ENCODE data around the gene CORO2B. TPM values are rescaled to one million over a fixed set of nuclear protein-coding genes. Genes with fewer than 3 reads are reported as not detected.

Gene CORO2B
- total RNA-seq, 4 donors from 2014 or later = 0.80 to 4.5 (median 2.3) TPM

DNA sequence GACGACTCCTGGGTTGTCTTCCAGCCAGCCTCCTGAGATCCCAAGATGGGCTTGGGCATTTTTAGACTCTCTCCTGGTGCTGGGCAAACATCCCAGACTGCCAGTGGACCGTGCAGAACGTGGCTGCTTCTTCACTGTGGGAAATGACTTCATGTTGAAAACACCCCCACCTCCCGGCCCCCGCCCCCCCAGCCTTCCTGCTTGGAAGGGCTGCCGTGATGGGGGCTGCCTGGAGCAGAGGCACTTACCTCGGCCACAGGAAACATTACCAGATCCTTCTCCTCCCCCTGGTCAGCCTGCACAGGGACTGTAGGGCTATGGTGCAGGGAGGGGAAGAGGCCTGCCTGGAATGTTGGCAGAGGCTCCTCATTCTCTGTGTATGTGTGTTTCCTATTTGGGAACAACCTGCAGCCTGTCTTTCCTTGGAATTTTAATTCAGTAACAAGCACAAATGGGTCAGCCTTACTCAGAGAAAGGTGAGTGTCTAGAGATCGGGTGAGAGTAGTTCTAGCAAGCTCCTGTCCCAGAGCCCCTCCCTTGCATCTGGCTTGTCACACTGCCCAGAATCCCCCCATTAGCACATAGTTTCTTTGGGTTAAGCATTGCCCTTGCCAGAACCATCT is 151.1 kb downstream of the CORO2B start:
- TF ChIP-seq POLR2A (IDR thresholded peaks at IDR 0.05) = no peak
- TF ChIP-seq, protein P1, sequence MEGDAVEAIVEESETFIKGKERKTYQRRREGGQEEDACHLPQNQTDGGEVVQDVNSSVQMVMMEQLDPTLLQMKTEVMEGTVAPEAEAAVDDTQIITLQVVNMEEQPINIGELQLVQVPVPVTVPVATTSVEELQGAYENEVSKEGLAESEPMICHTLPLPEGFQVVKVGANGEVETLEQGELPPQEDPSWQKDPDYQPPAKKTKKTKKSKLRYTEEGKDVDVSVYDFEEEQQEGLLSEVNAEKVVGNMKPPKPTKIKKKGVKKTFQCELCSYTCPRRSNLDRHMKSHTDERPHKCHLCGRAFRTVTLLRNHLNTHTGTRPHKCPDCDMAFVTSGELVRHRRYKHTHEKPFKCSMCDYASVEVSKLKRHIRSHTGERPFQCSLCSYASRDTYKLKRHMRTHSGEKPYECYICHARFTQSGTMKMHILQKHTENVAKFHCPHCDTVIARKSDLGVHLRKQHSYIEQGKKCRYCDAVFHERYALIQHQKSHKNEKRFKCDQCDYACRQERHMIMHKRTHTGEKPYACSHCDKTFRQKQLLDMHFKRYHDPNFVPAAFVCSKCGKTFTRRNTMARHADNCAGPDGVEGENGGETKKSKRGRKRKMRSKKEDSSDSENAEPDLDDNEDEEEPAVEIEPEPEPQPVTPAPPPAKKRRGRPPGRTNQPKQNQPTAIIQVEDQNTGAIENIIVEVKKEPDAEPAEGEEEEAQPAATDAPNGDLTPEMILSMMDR (IDR thresholded peaks at IDR 0.05) = no peak
- intact Hi-C loops (cut with DNase I; ENCODE audit: low total_unique reads) = no loop called here
- no peak overlapping the region for H3K4me3 ChIP-seq (ENCODE audit: low read depth, poor library complexity, severe bottlenecking)
- WGBS, 2 donors = 29 to 32% methylated on average over 8 of the region's 8 CpGs
- no peak for DNase-seq (ENCODE audit: low spot score in 2 of 2)

DNA sequence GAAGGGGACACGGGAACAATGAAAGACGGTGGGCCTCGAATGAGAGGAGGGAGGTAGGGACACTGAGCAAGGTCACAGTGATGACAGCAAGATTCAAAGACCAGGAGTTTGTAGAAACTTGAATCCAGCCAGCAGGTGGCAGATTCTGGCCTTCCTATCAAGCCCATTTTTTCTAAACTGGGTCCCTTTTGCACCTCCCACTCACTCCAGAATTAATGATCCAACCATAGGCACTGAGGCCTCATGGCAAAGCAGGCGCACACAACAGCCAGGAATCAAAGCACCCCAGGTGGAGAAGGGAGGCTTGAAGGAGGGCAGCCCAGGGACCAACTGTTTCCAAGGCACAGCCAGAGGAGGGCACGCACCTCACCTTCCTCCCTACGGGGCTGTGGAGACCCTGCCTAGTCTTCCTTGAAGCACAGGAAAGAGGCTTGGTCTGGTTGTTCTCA is 151.7 kb downstream of the CORO2B start:
- TF ChIP-seq POLR2A (IDR thresholded peaks at IDR 0.05) = no peak
- TF ChIP-seq, protein P1 (IDR thresholded peaks at IDR 0.05) = no peak
- DNase-seq (ENCODE audit: low spot score in 2 of 2) = no peak
- intact Hi-C loops (cut with DNase I; ENCODE audit: low total_unique reads) = no loop called here
- WGBS, 2 donors = 56 to 74% methylated on average over 6 of the region's 6 CpGs
- no peak overlapping the region for H3K4me3 ChIP-seq (ENCODE audit: low read depth, poor library complexity, severe bottlenecking)

DNA sequence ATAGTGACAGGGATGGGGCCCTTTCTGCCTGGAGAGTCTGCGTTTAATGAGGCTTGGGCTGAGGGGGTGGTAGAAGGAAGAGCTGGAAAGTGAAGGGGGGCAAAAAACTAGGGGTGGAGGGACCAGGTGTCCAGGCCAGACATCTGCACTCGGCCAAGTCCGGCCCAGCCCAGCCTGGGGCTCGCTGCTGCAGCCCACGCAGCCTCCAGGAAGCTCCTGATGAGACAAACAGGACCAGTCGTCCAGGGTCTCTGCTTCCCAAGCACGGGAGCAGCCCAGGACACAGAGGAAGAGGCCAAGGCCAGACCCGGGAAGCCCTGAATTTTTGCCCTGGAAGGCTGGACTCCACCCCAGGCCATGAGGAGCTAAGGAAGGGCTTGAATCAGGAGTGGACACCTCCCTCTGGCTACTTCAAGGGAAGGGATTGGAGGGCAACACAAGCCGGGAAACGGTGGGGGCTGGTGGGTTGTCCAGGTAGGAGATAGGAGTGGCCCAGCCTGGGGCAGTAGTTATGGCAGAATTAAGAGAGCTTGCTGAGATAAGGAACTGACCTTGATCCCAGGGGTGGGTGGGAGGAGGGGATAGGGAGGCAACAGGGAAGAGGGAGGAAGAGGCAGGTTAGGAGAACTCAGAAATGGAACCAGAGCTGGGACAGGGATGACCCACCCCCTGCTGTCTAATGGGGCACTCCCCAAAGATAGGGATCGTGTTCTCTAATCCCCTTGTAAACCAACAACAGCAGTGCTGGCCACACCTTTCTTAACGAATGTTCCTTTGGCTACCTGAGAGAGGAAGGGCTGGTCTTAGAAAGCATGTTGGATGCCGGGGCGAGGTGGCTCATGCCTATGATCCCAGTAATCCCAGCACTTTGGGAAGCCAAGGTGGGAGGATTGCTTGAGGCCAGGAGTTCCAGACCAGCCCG is 152.4 kb downstream of the CORO2B start:
- no peak for DNase-seq (ENCODE audit: low spot score in 2 of 2)
- no peak for TF ChIP-seq POLR2A (IDR thresholded peaks at IDR 0.05)
- TF ChIP-seq, protein P1 (IDR thresholded peaks at IDR 0.05) = no peak
- WGBS, 2 donors = 53 to 59% methylated on average over 15 of the region's 15 CpGs
- no peak overlapping the region for H3K4me3 ChIP-seq (ENCODE audit: low read depth, poor library complexity, severe bottlenecking)
- intact Hi-C loops (cut with DNase I; ENCODE audit: low total_unique reads) = no loop called here

DNA sequence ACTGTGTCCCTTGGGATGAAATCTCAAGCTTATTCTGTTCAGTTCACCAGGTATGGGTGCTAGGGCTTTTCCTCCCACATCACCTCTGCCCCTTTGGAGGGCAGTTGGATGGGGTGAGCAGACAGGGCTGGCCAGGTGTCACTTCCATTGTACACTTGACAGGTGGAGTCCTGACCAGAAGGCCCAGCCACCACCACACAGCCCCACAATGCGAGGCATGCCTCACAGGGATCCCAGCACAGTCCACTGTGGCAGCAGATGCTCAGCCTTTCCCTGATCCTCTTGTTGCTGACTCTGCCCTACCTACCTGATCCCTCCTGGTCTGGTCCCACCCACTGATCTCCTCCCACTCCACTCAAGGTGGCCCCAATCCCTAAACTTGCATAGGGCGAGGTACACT is 153.7 kb downstream of the CORO2B start:
- H3K4me3 ChIP-seq (ENCODE audit: low read depth, poor library complexity, severe bottlenecking) = no peak overlapping the region
- no peak for DNase-seq (ENCODE audit: low spot score in 2 of 2)
- no peak for TF ChIP-seq POLR2A (IDR thresholded peaks at IDR 0.05)
- TF ChIP-seq, protein P1 (IDR thresholded peaks at IDR 0.05) = no peak
- WGBS, 2 donors = 92 to 98% methylated on average over 2 of the region's 2 CpGs
- intact Hi-C loops (cut with DNase I; ENCODE audit: low total_unique reads) = no loop called here

DNA sequence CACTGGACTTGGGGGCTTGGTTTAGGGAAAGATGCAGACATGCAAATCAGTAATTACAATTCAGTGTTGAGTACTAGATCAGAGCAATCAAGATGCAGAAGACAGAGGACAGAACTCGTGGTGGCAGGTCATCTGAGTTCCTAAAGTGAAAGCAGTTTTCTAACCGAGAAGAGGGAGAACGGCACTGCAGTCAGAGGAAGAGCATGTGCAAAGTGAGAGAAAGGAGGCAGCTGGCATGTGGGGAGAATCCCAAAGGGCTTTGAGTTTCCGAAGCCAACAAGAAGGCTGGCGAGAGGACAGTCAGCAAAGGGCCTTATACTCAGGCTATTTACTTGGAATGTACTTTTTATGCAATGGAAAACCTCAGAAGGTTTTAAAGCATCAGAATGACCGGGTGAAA is 154.9 kb downstream of the CORO2B start:
- intact Hi-C loops (cut with DNase I; ENCODE audit: low total_unique reads) = no loop called here
- no peak overlapping the region for H3K4me3 ChIP-seq (ENCODE audit: low read depth, poor library complexity, severe bottlenecking)
- TF ChIP-seq, protein P1 (IDR thresholded peaks at IDR 0.05) = no peak
- no peak for TF ChIP-seq POLR2A (IDR thresholded peaks at IDR 0.05)
- 29 to 39% methylated on average over 6 of the region's 6 CpGs for WGBS, 2 donors
- no peak for DNase-seq (ENCODE audit: low spot score in 2 of 2)
